NCI-H345 treated with DMSO at 0.1 percent for 48 hours (cell line): ENCODE results near the gene LHB.
"Not testable (repeated sequence)": the region's sequence is repeated elsewhere in the genome, so short reads cannot be mapped to it uniquely, and the experiment has no call there.

Experiments used
- DNase-seq: peaks from one replicate; lab custom pipeline; 2025; ENCODE audit not compliant: unreplicated experiment; lab: John Stamatoyannopoulos, UW

Gene LHB

GRCh38 chr19:49038557-49039276, 21.8 kb upstream of the LHB start:
- not testable (repeated sequence) for DNase-seq

- not testable (repeated sequence) for DNase-seq
These were observed 21.2 kb upstream of the LHB start for GRCh38 chr19:49038111-49038510.

- not testable (repeated sequence) for DNase-seq
These were observed 19.9 kb upstream of the LHB start, which contains the start of gene CGB1 for GRCh38 chr19:49036815-49037214. Gene CGB1, minus strand, starts transcription at chr19:49036895. Its CDS starts 184 bp downstream, at chr19:49036711.

GRCh38 chr19:49031642-49032301, 14.9 kb upstream of the LHB start, which contains the start of gene CGB2:
Gene CGB2, plus strand, starts transcription at chr19:49031890. Its CDS starts 206 bp downstream, at chr19:49032096.
- not testable (repeated sequence) for DNase-seq

GRCh38 chr19:49030323-49030722, 13.4 kb upstream of the LHB start:
- DNase-seq, result not testable (repeated sequence)

- DNase-seq, result not testable (repeated sequence)
These were observed 12.9 kb upstream of the LHB start for GRCh38 chr19:49029749-49030148.

- not testable (repeated sequence) for DNase-seq
These were observed 11.8 kb upstream of the LHB start for GRCh38 chr19:49028686-49029085.

GRCh38 chr19:49025599-49025998, 8.7 kb upstream of the LHB start:
- DNase-seq, result not testable (repeated sequence)

- not testable (repeated sequence) for DNase-seq
These were observed 8.2 kb upstream of the LHB start for GRCh38 chr19:49025088-49025487.

- not testable (repeated sequence) for DNase-seq
These were observed 7.3 kb upstream of the LHB start, which contains the start of gene CGB3 for GRCh38 chr19:49024233-49024632. Gene CGB3, minus strand, starts transcription at chr19:49024333. Its CDS starts 362 bp downstream, at chr19:49023971.

GRCh38 chr19:49022116-49022515, 5.2 kb upstream of the LHB start:
- DNase-seq, result no peak

- DNase-seq, result no peak
These were observed 4.3 kb upstream of the LHB start for GRCh38 chr19:49020931-49021895.

- DNase-seq, result no peak
These were observed 3.5 kb upstream of the LHB start for GRCh38 chr19:49020342-49020741.

- no peak for DNase-seq
These were observed 2.5 kb upstream of the LHB start for GRCh38 chr19:49019242-49019932.

- DNase-seq, result not testable (repeated sequence)
These were observed 1.7 kb upstream of the LHB start for GRCh38 chr19:49018388-49019241.

- no peak for DNase-seq
These were observed 918 bp upstream of the LHB start for GRCh38 chr19:49017666-49018351.

- DNase-seq, result no peak
These were observed 638 bp downstream of the LHB start for GRCh38 chr19:49016067-49016839.

- DNase-seq, result no peak
These were observed 2.0 kb downstream of the LHB start for GRCh38 chr19:49014870-49015255.
